HT-29 (cell line): ENCODE measurements around the gene SH3GL2. TPM values are rescaled to one million over a fixed set of nuclear protein-coding genes. Genes with fewer than 3 reads are reported as not detected.

Experiments used
- DNase-seq: peaks from one replicate; pipeline ENCODE4 v3.0.0-alpha.2; 2015; ENCODE audit warnings: low spot score
- total RNA-seq: library from RNA; depleted of rRNA; stranded (reverse); fragments of >200 nt; shearing (Covaris generic); gene quantifications from 2 replicates; pipeline ENCODE4 v1.2.3, GENCODE V29; 2014

The SH3GL2 gene
- total RNA-seq, 1 experiment from 2014 or later, result 0.15 TPM

- no peak for DNase-seq
Measured at GRCh38 chr9:17611342-17611741, 32.5 kb downstream of the SH3GL2 start.

DNA sequence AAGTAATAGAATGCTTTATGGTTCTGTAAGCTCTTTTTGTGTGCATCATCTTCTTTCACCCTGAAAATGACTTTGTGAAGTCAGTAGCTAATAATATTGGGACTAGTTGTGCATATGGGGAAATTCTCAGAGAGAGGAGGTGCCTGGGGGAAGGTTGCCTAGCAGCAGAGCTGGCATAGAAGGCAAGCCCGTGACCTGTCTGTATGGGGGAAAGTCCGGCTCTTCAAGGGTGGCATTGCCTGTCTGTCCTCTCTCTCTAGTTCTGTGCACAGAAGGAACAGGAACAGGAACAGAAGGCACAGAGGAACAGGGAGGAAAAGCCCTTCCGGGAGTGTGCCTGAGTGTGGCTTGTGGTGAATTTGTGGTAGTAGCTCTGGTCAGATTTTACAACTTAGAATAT is 33.1 kb downstream of the SH3GL2 start:
- no peak for DNase-seq

DNA sequence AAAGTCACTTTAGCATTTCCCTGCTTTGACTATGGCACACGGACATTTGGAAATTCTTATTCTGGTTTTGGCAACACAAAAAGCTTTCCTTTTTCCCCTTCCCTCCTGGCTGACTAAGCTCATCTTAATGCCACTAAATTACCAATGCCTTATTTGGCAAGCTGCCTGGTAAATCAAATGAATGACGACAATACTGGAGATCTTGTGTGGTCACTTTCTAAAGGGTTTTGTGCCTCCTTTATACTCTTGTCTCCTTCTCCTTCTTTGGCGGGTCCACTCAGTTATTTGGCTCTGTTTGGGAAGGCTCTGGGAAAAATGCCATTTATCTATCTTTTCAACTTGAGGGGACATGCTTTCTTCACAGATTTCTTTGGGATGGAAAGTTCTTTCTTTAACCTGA is 34.9 kb downstream of the SH3GL2 start:
- DNase-seq, result peak; percentile 48

- no peak for DNase-seq
Measured at GRCh38 chr9:17614250-17614649, 35.4 kb downstream of the SH3GL2 start.

GRCh38 chr9:17614903-17615302 is 36.0 kb downstream of the SH3GL2 start:
- DNase-seq, result no peak

GRCh38 chr9:17622141-17622540 is 43.3 kb downstream of the SH3GL2 start:
- no peak for DNase-seq

DNA sequence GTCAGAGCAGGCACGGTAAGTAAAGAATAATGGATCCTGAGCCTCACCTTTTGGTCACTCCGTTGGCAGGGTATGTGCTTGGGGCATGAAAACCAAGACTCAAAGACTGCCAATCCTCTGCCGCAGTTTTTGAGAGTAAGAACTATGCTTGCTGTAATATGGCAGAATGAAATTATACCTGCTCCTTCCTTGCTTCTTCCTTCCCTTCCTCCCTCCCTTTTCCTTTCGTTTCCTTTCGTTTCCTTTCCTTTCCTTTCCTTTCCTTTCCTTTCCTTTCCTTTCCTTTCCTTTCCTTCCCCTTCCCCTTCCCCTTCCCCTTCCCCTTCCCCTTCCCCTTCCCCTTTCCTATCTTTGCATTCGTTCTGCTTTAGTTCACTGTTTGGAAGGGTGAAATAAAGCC is 43.9 kb downstream of the SH3GL2 start:
- no peak for DNase-seq

DNA sequence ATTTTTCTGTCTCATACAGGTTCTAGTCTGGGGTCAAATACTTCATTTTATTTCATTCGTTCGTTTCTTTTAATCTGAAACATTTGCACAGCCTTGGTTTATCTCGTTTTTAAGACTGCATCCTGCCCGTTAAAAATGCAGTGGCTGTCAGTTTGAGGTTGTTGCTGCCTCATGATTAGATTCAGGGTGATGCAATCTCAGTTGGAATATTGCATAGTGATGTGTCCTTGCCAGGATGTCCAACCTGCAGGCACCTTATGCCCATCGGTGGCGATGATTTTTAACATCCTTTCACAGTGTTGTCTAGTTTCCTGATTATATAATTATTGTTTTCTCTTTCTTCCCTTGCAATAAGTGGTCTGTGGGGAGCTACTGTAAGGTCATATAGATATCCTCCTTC is 45.1 kb downstream of the SH3GL2 start:
- no peak for DNase-seq

DNA sequence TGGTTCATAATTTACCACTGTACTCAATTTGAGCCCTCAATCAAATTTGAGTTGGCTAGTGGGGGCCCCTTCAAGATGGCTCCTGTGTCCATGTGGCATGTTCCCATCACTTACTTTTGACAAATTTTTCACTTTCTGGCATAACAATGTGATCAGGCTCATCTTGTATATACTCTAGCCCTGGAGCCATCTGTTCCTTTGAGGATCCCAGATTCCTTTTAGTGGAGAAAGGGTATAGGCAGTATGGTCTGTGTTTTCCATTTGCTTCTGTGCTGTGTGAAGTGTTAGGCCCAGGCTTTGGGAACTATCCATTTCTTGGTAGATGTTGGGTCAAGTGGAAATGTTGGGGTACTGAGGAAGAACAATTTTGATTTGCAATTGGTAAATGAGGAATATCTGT is 45.7 kb downstream of the SH3GL2 start:
- no peak for DNase-seq

GRCh38 chr9:17625644-17626388 is 47.0 kb downstream of the SH3GL2 start:
- peak; percentile 41 for DNase-seq

DNA sequence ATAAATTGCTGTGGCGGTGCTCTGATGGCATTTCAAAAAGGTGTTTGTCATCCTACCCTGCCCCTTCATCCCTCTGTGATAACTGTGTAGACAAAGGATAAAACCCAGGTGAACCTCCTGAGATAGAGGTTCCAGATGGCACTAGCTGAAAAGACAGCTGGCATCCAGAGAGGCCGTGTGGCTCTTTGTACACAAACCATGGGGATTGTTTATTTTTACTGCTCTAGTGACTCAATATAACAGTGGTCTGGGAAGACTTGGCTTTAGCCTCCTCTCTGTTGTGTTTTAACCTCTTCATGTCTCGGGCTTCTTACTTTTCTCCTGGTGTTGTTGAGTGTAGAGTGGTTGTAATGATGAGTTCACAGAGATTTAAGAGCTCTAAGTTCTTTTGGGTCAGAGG is 48.8 kb downstream of the SH3GL2 start:
- DNase-seq, result no peak

DNA sequence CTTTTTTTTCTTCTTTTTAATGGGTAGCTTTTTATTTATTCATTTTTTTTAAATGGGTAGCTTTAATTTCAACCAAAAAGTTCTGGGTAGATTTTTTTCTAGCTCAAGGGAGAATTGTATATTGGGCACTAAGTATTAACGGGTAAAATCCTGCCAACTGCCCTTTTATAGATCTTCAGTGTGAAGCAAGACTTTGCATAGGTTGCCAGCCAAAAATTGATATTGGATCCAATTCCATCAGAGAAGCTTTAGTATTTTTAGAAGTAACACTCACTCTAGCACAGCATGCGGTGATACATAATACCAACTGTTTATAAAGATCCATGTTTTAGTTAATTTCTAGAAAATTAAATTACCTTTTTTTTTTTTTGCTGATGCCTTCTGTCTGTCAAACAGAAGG is 49.8 kb downstream of the SH3GL2 start:
- DNase-seq, result no peak

GRCh38 chr9:17630531-17630949 is 51.7 kb downstream of the SH3GL2 start:
- DNase-seq, result peak; percentile 84

DNA sequence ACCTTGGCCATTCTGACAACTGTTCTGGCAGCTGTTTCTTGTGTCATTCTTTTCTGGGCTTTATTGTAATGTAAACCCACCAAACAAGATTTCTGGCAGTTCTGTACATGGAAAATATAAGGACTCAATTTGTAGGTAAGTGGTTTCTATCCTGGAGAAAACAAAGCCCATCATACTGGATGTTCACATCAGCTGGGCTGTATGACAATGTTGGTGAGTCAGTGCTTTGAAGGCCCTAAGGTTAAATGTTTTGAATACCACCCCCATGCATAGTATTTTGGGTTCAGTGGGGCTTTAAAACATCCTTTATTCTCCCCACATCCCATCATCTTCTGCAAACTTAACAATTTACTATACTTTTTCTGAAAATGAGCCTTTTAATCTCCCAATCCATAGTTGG is 52.5 kb downstream of the SH3GL2 start:
- DNase-seq, result no peak

DNA sequence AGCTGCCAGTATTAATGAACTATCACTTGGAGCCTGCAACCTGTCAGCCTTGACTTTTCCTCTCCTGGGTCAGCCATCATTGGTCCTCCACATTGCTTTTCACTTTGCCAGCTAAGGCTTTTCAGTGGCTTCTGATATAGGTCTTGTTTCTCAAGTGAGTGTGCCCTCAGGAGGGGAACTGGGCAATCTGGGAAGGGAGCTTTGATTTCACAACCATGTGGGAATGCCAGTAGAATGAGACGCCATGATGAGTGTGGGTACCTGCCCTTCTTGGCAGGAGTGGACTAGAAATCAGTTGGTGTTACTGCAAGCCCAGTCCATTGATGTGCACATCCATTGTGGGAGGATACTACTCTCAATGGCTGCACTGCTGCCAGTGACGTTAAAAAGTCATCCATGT is 54.1 kb downstream of the SH3GL2 start:
- DNase-seq, result no peak

- no peak for DNase-seq
Measured at GRCh38 chr9:17635115-17635890, 56.4 kb downstream of the SH3GL2 start.

- no peak for DNase-seq
Measured at GRCh38 chr9:17636349-17636748, 57.5 kb downstream of the SH3GL2 start.

GRCh38 chr9:17636821-17637220 is 58.0 kb downstream of the SH3GL2 start:
- no peak for DNase-seq

- DNase-seq, result no peak
Measured at GRCh38 chr9:17637229-17637628, 58.4 kb downstream of the SH3GL2 start.

DNA sequence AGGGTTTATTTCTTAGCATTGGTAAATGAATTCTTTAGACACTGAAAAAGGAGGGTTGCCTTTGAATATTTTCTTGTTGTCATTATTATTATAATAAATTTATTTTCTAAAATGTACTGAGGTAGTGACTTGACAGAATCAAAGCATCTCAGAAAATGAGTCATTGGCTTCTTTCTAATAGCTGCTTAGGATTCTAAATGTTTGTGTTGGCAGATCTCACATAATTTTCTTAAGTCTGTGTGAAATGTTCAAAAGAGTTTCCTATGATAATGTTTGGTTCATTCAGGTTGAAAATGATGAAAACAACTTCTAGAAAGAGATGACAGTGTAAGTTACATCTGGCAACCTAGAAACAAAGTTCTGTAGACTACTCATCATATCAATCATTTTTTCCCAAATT is 69.7 kb downstream of the SH3GL2 start:
- no peak for DNase-seq

DNA sequence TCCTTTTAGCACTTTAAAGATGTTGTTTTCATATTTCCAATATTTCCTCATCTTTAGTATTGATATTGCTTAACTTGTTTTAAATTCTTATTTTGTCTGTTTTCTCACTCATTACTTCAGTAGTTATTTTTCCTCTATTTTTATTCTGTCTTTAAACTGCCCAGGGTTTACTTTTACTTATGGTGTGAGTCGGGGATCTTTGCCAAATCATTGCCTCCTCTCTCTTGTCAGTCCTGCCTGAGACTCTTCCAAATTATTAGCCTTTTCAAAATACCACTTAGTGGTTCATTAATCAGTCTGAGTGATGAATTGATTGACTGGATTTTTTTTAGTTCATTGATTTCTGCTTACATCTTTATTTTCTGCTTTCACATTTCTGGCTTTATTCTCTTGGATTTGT is 72.9 kb downstream of the SH3GL2 start:
- no peak for DNase-seq

- DNase-seq, result no peak
Measured at GRCh38 chr9:17653947-17654465, 75.1 kb downstream of the SH3GL2 start.

GRCh38 chr9:17656889-17657288 is 78.0 kb downstream of the SH3GL2 start:
- DNase-seq, result no peak
